HG02885 (cell line): ENCODE measurements around the gene PCYOX1L.

Source experiments
- ATAC-seq: cut with Tn5 transposase; IDR thresholded peaks from one replicate; pipeline ENCODE4 v1.9.1; 2021; ENCODE audit warnings: mild to moderate bottlenecking; ENCODE audit not compliant: unreplicated experiment, poor library complexity

PCYOX1L gene

GRCh38 chr5:149405550-149406202 is 47.8 kb downstream of the PCYOX1L start:
- ATAC-seq: no peak

GRCh38 chr5:149406203-149406978 is 48.5 kb downstream of the PCYOX1L start:
- ATAC-seq: no peak

- ATAC-seq: no peak
Observed at GRCh38 chr5:149406979-149407306, 49.1 kb downstream of the PCYOX1L start.

GRCh38 chr5:149407323-149408251 is 49.7 kb downstream of the PCYOX1L start:
- no peak for ATAC-seq

GRCh38 chr5:149408252-149409099 is 50.6 kb downstream of the PCYOX1L start:
- ATAC-seq: no peak

GRCh38 chr5:149409268-149409948 is 51.6 kb downstream of the PCYOX1L start:
- no peak for ATAC-seq

- ATAC-seq: no peak
Observed at GRCh38 chr5:149410071-149410470, 52.2 kb downstream of the PCYOX1L start.

GRCh38 chr5:149410721-149411432 is 53.0 kb downstream of the PCYOX1L start:
- ATAC-seq: no peak

GRCh38 chr5:149411738-149412519 is 54.1 kb downstream of the PCYOX1L start:
- no peak for ATAC-seq

GRCh38 chr5:149412783-149413476 is 55.1 kb downstream of the PCYOX1L start:
- no peak for ATAC-seq

- ATAC-seq: no peak
Observed at GRCh38 chr5:149413477-149414210, 55.8 kb downstream of the PCYOX1L start.

GRCh38 chr5:149414405-149415065 is 56.7 kb downstream of the PCYOX1L start:
- ATAC-seq: no peak

- no peak for ATAC-seq
Observed at GRCh38 chr5:149415066-149415967, 57.5 kb downstream of the PCYOX1L start.

GRCh38 chr5:149416987-149417710 is 59.3 kb downstream of the PCYOX1L start:
- ATAC-seq: no peak
